ENCODE measurements around the gene GAS6. TPM values are rescaled to one million over a fixed set of nuclear protein-coding genes. Genes with fewer than 3 reads are reported as not detected.

The GAS6 gene
- total and polyA plus RNA-seq, 2 donors (not counting 1 experiment from before 2014, with no cell fraction given): 227 to 301 TPM

- no peak for DNase-seq (ENCODE audit: low read depth in 2 of 2)
- Histone ChIP-seq H3K27ac (ENCODE audit: insufficient read depth, low read length) (no peak overlapping the region), H3K27me3 (ENCODE audit: control insufficient read depth, insufficient read depth, low read length) (no peaks in the 10 kb centered on the region), H3K4me1 (ENCODE audit: control insufficient read depth, extremely low read depth, insufficient read depth, low read length) (peaks cover 4% of the 10 kb centered on the region), H2AFZ (ENCODE audit: low read length) (no peak overlapping the region), H3K9ac (ENCODE audit: insufficient read depth, low read length) (no peak overlapping the region), H3K79me2 (ENCODE audit: control insufficient read depth, insufficient read depth, low read length) (no peaks in the 10 kb centered on the region), H4K20me1 (ENCODE audit: control insufficient read depth, extremely low read depth, insufficient read depth, low read length) (no peaks in the 10 kb centered on the region), H3K4me2 (ENCODE audit: extremely low read depth, insufficient read depth, low read length) (no peak overlapping the region), H3K4me3 (replicated peaks in 1 of 4; ENCODE audit: control extremely low read depth in 1 of 4, insufficient read depth in 1 of 4, low read depth in 3 of 4, low read length in 4 of 4) (no peak overlapping the region), H3K36me3 (ENCODE audit: control insufficient read depth, insufficient read depth, low read length) (no peaks in the 10 kb centered on the region), H3K9me3 (ENCODE audit: control insufficient read depth, insufficient read depth, low read depth, low read length) (peaks cover 2% of the 10 kb centered on the region)
- no peak for TF ChIP-seq EZH2 (IDR thresholded peaks at IDR 0.05; ENCODE audit: low read length, missing control alignments)
Measured at GRCh38 chr13:113781571-113781970, 82.3 kb downstream of the GAS6 start.

DNA sequence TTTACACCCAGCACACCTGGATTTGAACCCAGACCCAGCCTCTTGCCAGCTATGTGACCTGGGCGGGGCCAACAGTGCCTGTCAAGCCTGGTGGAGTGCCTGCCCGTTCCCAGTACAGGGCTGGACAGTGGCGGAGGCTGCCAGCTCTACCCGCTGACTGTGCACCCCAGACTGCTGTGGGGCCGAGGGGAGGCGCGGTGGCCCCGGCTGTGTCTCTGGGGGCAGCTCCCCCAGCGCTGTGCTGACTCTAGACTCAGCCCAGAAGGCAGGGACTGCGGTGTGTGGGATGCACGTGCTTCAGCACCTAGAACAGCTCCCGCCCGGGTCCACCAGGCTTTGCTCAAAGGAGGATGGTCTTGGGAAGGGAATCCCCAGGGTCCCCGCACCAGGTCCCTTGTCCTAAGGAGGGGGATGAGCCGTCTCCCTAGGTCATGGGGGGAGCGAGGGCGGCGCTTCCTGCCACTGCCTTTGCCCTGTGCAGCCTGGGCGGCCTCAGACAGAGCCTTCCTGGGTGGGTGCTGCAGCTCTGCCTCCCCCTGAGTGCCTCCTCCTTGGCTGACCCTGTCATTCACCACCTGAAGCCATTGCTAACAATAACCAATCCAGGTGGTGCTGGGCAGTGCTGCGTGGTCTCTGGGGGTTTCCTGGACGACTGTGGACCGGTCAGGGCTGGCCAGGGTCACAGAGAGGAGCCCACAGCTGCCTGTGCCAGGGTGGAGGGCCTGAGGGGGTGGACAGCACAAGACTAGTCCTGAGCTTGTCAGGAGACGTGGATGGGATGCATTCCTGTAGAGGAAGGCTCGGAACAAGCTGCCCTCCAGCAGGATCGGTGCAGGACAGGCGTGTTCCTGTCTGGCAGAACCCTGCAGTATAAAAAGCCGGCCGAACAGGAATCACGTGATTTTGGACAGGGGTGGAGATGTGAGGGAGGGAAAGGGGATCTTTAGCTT, 86.3 kb downstream of the GAS6 start:
- H3K9me3 ChIP-seq (ENCODE audit: control insufficient read depth, insufficient read depth, low read depth, low read length): no peaks in the 10 kb centered on the region
- H4K20me1 ChIP-seq (ENCODE audit: control insufficient read depth, extremely low read depth, insufficient read depth, low read length): no peaks in the 10 kb centered on the region
- no peaks in the 10 kb centered on the region for H3K27me3 ChIP-seq (ENCODE audit: control insufficient read depth, insufficient read depth, low read length)
- no peak overlapping the region for H3K4me3 ChIP-seq (replicated peaks in 1 of 4; ENCODE audit: control extremely low read depth in 1 of 4, insufficient read depth in 1 of 4, low read depth in 3 of 4, low read length in 4 of 4)
- no peaks in the 10 kb centered on the region for H3K36me3 ChIP-seq (ENCODE audit: control insufficient read depth, insufficient read depth, low read length)
- no peaks in the 10 kb centered on the region for H3K79me2 ChIP-seq (ENCODE audit: control insufficient read depth, insufficient read depth, low read length)
- H3K27ac ChIP-seq (ENCODE audit: insufficient read depth, low read length): no peak overlapping the region
- H3K4me2 ChIP-seq (ENCODE audit: extremely low read depth, insufficient read depth, low read length): no peak overlapping the region
- peaks cover 2% of the 10 kb centered on the region for H3K4me1 ChIP-seq (ENCODE audit: control insufficient read depth, extremely low read depth, insufficient read depth, low read length)
- TF ChIP-seq EZH2 (IDR thresholded peaks at IDR 0.05; ENCODE audit: low read length, missing control alignments): no peak
- no peak for TF ChIP-seq CTCF (conservative IDR thresholded peaks at IDR 0.05 in 1 of 2, IDR thresholded peaks at IDR 0.05 in 1 of 2; ENCODE audit: low read depth in 1 of 2, low read length in 2 of 2)
- H2AFZ ChIP-seq (ENCODE audit: low read length): no peak overlapping the region
- no peak overlapping the region for H3K9ac ChIP-seq (ENCODE audit: insufficient read depth, low read length)
- peak; percentile 16 to 29 for DNase-seq (ENCODE audit: low read depth in 2 of 2)

DNA sequence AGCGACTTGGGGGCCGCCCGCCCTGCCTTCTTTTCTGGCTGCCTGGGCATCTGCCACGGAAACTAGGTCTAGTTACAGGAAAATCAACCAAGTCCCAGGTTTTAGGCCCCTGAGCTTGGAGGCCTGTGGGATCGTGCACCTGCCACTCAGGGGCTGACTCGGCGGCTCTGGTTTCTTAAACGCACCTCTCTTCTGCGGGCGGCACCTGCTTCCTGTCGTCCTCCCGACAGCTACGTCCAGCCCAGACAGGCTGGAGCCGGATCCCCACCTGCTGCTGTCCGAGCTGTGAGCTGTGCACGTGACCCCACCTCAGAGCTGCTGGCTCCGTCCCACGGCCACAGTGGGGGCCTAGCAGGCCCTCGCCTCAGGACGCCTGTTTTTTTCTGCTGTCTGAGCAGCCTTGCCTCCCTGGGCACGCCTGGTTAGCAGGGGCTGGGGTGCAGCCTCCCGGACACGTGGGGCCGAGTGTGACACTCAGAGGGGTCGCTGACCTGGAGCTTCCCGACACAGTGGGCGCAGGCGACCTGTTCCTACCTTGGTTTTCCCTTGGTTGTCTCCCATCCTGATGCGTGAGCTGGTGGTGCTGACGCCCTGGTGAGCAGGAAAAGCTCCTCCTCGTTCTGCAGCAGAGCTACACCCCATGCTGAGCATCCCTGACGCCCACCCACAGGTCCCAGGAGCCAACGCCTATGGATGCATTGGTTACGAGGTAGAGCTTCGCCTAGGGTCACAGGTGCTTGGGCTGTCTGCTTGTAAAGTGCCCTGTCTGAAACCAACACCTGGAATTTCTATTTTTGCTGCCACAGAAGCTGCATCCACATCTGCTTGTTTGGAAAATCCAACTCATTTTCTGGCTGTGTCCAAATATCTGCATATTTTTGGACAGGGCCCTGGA, 87.4 kb downstream of the GAS6 start:
- Histone ChIP-seq H3K27ac (ENCODE audit: insufficient read depth, low read length) (no peak overlapping the region), H3K9me3 (ENCODE audit: control insufficient read depth, insufficient read depth, low read depth, low read length) (no peaks in the 10 kb centered on the region), H3K36me3 (ENCODE audit: control insufficient read depth, insufficient read depth, low read length) (no peaks in the 10 kb centered on the region), H3K4me1 (ENCODE audit: control insufficient read depth, extremely low read depth, insufficient read depth, low read length) (peaks cover 2% of the 10 kb centered on the region), H3K79me2 (ENCODE audit: control insufficient read depth, insufficient read depth, low read length) (no peaks in the 10 kb centered on the region), H4K20me1 (ENCODE audit: control insufficient read depth, extremely low read depth, insufficient read depth, low read length) (no peaks in the 10 kb centered on the region), H3K27me3 (ENCODE audit: control insufficient read depth, insufficient read depth, low read length) (no peaks in the 10 kb centered on the region), H2AFZ (ENCODE audit: low read length) (no peak overlapping the region), H3K4me3 (replicated peaks in 1 of 4; ENCODE audit: control extremely low read depth in 1 of 4, insufficient read depth in 1 of 4, low read depth in 3 of 4, low read length in 4 of 4) (no peak overlapping the region), H3K9ac (ENCODE audit: insufficient read depth, low read length) (no peak overlapping the region), H3K4me2 (ENCODE audit: extremely low read depth, insufficient read depth, low read length) (no peak overlapping the region)
- DNase-seq (ENCODE audit: low read depth in 2 of 2): no peak
- TF ChIP-seq EZH2 (IDR thresholded peaks at IDR 0.05; ENCODE audit: low read length, missing control alignments) (no peak), CTCF (conservative IDR thresholded peaks at IDR 0.05 in 1 of 2, IDR thresholded peaks at IDR 0.05 in 1 of 2; ENCODE audit: low read depth in 1 of 2, low read length in 2 of 2) (no peak)
